Lower leg skin (tissue), 4 donors: ENCODE results near the gene BRAP. TPM values are rescaled to one million over a fixed set of nuclear protein-coding genes. Genes with fewer than 3 reads are reported as not detected.

ENCODE experiments used
- DNase-seq, 2 donors: peaks; one replicate each; pipeline ENCODE4 v3.0.0-alpha.2; 2019; ENCODE audit warnings: low spot score in 2 of 2
- H3K4me3 ChIP-seq: fragments of 200-600 bp; sonication (generic); 2 replicates; pipeline ENCODE4 v1.5.1; 2017; ENCODE audit warnings: mild to moderate bottlenecking, low read depth; ENCODE audit not compliant: poor library complexity, severe bottlenecking
- POLR2A ChIP-seq, 2 donors: fragments of 450-650 bp; IDR thresholded peaks; one replicate each; pipeline ENCODE4 v1.6.1; 2016 to 2017; ENCODE audit warnings: antibody characterized with exemption in 2 of 2, mild to moderate bottlenecking in 1 of 2, moderate library complexity in 1 of 2
- WGBS, 2 donors: methylation state at CpG; one replicate each; pipeline ENCODE4 v1.1.5; 2018; 5-methylcytosine and 5-hydroxymethylcytosine counted together
- intact Hi-C: fragments of 100-400 bp; cut with DNase I; formaldehyde crosslinking; loops from one replicate; pipeline ENCODE4 v1.15.0; 2023; ENCODE audit warnings: low total_unique reads
- total RNA-seq, 4 donors: library from RNA; depleted of rRNA; stranded (reverse); fragments of >200 nt; gene quantifications; one replicate each; pipeline ENCODE4 v1.1.0, GENCODE V29; 2016
- TF ChIP-seq, protein P1 (sequence below), 3 donors: fragments of 450-650 bp; IDR thresholded peaks; one replicate each; pipeline ENCODE4 v1.5.1; 2016; ENCODE audit warnings: antibody characterized with exemption in 3 of 3, mild to moderate bottlenecking in 3 of 3, moderate library complexity in 2 of 3

Gene BRAP
- total RNA-seq, 4 donors from 2014 or later = 18.0 to 25.2 (median 22.0) TPM

GRCh38 chr12:111693818-111694217 is 8.1 kb upstream of the BRAP start:
- 89 to 94% methylated on average over 5 of the region's 5 CpGs for WGBS, 2 donors
- intact Hi-C loops = no loop called here
- DNase-seq = no peak
- no peak overlapping the region for H3K4me3 ChIP-seq
- TF ChIP-seq, protein P1, sequence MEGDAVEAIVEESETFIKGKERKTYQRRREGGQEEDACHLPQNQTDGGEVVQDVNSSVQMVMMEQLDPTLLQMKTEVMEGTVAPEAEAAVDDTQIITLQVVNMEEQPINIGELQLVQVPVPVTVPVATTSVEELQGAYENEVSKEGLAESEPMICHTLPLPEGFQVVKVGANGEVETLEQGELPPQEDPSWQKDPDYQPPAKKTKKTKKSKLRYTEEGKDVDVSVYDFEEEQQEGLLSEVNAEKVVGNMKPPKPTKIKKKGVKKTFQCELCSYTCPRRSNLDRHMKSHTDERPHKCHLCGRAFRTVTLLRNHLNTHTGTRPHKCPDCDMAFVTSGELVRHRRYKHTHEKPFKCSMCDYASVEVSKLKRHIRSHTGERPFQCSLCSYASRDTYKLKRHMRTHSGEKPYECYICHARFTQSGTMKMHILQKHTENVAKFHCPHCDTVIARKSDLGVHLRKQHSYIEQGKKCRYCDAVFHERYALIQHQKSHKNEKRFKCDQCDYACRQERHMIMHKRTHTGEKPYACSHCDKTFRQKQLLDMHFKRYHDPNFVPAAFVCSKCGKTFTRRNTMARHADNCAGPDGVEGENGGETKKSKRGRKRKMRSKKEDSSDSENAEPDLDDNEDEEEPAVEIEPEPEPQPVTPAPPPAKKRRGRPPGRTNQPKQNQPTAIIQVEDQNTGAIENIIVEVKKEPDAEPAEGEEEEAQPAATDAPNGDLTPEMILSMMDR (IDR thresholded peaks at IDR 0.05) = no peak
- no peak for TF ChIP-seq POLR2A (IDR thresholded peaks at IDR 0.05)

- intact Hi-C loops = no loop called here
- WGBS, 2 donors = 85 to 89% methylated on average over 15 of the region's 15 CpGs
- TF ChIP-seq POLR2A (IDR thresholded peaks at IDR 0.05) = no peak
- TF ChIP-seq, protein P1 (IDR thresholded peaks at IDR 0.05) = no peak
These were observed 6.9 kb upstream of the BRAP start for GRCh38 chr12:111692575-111693210.

GRCh38 chr12:111691262-111691661 is 5.5 kb upstream of the BRAP start:
- 96% methylated on average over 3 of the region's 3 CpGs for WGBS, 2 donors
- intact Hi-C loops = no loop called here

More at GRCh38 chr12:111692575-111693210, 6.9 kb upstream of the BRAP start:
- DNase-seq = no peak
- H3K4me3 ChIP-seq = no peak overlapping the region

GRCh38 chr12:111687952-111688351 is 2.2 kb upstream of the BRAP start:
- no peak for DNase-seq
- no peak overlapping the region for H3K4me3 ChIP-seq
- no peak for TF ChIP-seq POLR2A (IDR thresholded peaks at IDR 0.05)
- TF ChIP-seq, protein P1 (IDR thresholded peaks at IDR 0.05) = no peak
- intact Hi-C loops = no loop called here
- 87 to 90% methylated on average over 10 of the region's 10 CpGs for whole genome bisulfite sequencing, 2 donors

More at GRCh38 chr12:111691262-111691661, 5.5 kb upstream of the BRAP start:
- no peak for DNase-seq
- H3K4me3 ChIP-seq = no peak overlapping the region
- TF ChIP-seq, protein P1 (IDR thresholded peaks at IDR 0.05) = no peak
- TF ChIP-seq POLR2A (IDR thresholded peaks at IDR 0.05) = no peak

- intact Hi-C loops = no loop called here
- TF ChIP-seq, protein P1 (IDR thresholded peaks at IDR 0.05) = no peak
- no peak for TF ChIP-seq POLR2A (IDR thresholded peaks at IDR 0.05)
- 49 to 50% methylated on average over 2 of the region's 2 CpGs for WGBS, 2 donors
- DNase-seq = no peak
- no peak overlapping the region for H3K4me3 ChIP-seq
These were observed 1.5 kb upstream of the BRAP start for GRCh38 chr12:111687255-111687654.
